ENCODE data around the gene NDUFA13.

DNA sequence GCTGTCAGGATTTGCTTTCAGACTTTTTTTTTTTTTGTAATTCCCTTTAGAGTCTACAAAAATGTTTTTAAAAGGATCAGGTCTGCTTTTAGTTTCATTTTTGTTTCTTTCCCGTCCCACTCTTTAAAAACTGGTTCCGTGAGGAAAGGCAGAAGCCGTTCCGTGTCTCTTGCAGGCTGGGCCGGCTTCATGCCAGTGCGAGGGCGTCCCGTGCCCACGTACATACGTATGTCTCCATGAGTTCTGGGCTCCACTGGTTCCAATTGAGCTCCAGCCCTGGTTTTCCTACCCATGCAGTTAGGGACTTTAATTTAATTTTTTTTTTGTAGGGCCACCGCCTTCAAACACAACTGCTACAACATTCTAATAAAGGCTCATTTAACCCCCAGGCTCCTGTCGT, 9.4 kb upstream of the NDUFA13 start:
- no peak for TF ChIP-seq EP300 (IDR thresholded peaks at IDR 0.05)
- TF ChIP-seq, protein P1, sequence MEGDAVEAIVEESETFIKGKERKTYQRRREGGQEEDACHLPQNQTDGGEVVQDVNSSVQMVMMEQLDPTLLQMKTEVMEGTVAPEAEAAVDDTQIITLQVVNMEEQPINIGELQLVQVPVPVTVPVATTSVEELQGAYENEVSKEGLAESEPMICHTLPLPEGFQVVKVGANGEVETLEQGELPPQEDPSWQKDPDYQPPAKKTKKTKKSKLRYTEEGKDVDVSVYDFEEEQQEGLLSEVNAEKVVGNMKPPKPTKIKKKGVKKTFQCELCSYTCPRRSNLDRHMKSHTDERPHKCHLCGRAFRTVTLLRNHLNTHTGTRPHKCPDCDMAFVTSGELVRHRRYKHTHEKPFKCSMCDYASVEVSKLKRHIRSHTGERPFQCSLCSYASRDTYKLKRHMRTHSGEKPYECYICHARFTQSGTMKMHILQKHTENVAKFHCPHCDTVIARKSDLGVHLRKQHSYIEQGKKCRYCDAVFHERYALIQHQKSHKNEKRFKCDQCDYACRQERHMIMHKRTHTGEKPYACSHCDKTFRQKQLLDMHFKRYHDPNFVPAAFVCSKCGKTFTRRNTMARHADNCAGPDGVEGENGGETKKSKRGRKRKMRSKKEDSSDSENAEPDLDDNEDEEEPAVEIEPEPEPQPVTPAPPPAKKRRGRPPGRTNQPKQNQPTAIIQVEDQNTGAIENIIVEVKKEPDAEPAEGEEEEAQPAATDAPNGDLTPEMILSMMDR (IDR thresholded peaks at IDR 0.05), result no peak
- TF ChIP-seq POLR2AphosphoS5 (IDR thresholded peaks at IDR 0.05), result no peak

All from gastroesophageal sphincter (tissue), 3 donors.